C4-2B (cell line): ENCODE data around the gene CNTN5.

Source experiments
- H3K27ac ChIP-seq: fragments of 450-650 bp; 2 replicates; pipeline ENCODE4 v1.5.1; 2017
- ZFX ChIP-seq: fragments of 450-650 bp; IDR thresholded peaks from 2 replicates; pipeline ENCODE4 v1.6.1; 2017
- TF ChIP-seq, protein P1 (sequence below): fragments of 450-650 bp; conservative IDR thresholded peaks from 2 replicates; pipeline ENCODE4 v1.5.1; 2017; ENCODE audit warnings: mild to moderate bottlenecking

The CNTN5 gene

DNA sequence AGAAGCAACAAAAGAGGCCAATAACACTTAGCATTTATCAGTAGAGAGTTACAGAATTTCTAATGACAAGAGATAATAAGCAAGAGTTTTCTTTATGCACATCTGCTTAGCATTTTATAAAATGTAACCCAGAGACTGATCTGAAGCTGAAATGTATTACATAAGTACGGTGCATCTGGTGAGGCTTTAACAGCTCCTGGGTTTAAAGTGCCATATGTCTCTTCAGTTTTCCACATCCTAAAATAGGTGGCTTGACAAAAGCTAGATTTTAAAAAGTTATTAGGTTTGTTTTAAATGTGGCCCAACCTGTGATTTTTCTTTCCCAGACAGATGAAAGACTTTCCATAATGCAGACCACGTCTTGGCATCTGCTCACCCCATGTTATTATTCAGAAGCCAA, 1045.7 kb downstream of the CNTN5 start:
- TF ChIP-seq, protein P1, sequence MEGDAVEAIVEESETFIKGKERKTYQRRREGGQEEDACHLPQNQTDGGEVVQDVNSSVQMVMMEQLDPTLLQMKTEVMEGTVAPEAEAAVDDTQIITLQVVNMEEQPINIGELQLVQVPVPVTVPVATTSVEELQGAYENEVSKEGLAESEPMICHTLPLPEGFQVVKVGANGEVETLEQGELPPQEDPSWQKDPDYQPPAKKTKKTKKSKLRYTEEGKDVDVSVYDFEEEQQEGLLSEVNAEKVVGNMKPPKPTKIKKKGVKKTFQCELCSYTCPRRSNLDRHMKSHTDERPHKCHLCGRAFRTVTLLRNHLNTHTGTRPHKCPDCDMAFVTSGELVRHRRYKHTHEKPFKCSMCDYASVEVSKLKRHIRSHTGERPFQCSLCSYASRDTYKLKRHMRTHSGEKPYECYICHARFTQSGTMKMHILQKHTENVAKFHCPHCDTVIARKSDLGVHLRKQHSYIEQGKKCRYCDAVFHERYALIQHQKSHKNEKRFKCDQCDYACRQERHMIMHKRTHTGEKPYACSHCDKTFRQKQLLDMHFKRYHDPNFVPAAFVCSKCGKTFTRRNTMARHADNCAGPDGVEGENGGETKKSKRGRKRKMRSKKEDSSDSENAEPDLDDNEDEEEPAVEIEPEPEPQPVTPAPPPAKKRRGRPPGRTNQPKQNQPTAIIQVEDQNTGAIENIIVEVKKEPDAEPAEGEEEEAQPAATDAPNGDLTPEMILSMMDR = no peak
- TF ChIP-seq ZFX = no peak
- no peak overlapping the region for H3K27ac ChIP-seq

DNA sequence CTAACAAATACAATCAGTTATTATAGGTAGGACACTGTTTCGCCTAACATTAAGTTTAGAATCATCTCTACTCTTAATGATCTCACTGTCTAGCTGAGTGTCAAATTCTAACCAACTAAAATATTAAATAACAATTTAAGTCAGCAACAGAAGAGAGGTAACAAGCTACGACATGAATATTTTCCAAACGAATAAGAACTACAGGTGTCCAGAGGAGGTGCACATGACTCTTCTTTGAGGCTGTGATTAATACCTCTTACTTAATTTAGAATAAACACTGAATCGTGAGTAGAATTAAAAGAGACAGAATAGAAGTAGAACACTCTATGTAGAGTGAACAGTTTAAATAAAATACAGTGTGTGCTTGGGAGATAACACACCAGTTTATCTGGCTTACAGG, 1047.4 kb downstream of the CNTN5 start:
- no peak for TF ChIP-seq ZFX
- TF ChIP-seq, protein P1 = no peak

DNA sequence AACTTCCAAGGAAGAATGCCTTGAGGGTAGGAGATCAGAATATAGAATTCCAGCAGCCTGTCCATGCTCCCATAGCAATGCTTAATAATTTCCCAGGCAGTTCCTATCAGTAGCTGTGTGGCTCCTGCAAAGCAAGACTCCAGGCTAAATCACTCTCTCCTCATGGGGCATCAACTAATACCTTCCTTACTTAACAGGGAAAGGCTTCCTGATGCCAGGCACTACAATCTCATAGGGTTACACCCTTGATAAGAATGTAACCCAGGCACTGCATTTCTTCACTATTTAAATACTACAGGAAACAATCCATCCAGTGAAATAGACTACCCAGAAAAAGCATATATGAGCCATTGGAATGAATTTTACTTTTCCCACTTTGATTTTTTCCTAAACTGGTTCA, 1051.4 kb downstream of the CNTN5 start:
- TF ChIP-seq, protein P1 = no peak
- TF ChIP-seq ZFX = no peak
- H3K27ac ChIP-seq = no peak overlapping the region

More for the DNA sequence above, 1047.4 kb downstream of the CNTN5 start:
- H3K27ac ChIP-seq = no peak overlapping the region

DNA sequence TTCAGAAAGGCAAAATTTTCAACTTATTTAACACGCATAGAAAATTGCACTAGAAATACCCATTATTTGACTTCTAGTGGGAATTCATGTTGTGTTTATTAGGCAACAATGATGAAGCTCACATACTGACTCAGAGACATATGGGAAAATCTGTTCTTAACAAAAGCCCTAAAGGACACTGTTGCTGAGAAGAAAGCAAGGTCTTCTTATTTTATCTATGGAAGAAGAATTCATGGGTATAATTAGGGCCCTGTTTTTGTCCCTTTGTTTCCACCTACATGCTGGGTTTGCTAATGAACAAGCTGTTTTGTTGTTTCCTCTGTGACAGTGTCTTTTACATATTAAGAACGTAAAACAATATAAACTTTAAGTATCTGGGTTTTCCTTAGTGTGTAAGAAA, 1059.6 kb downstream of the CNTN5 start:
- TF ChIP-seq, protein P1 = no peak
- TF ChIP-seq ZFX = no peak
- H3K27ac ChIP-seq = no peak overlapping the region

DNA sequence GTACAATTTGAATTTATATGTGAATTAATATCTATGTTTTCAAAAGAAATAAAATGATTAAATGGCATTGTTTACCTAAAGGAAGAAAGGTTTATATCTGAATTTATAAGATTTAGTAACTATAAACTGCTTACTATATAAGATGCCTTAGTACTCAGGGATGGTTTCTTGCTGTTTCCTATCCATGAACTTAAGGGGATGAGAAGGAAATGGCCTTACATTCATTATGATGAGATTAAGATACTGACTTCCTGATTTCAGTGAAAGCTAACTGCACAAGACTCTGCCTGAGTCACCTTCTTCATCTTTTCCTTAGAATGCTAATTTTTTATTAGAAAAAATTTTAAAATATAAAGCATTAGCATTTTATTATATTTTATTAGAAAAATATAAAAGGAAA, 1060.1 kb downstream of the CNTN5 start:
- TF ChIP-seq ZFX = no peak
- TF ChIP-seq, protein P1 = no peak
- H3K27ac ChIP-seq = no peak overlapping the region

DNA sequence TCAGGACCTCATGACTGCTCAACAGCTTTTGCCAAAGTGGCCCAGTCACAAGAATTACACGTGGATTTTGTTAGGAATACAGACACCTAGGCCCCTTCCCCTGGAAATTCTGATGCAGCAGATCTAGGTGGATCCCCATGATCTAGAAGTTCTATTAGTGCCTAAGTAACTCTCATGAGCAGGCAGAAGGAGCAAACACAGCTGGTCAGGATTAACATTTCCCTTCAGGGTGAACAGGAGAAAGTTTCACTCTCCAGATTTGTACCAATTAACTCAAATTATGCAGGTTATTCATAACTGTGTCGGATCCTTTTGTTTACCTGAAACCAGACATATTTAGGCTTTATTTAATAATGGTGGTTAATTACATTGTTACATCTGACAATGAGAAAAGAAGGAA, 1072.9 kb downstream of the CNTN5 start:
- no peak overlapping the region for H3K27ac ChIP-seq
- TF ChIP-seq, protein P1 = no peak
- no peak for TF ChIP-seq ZFX

DNA sequence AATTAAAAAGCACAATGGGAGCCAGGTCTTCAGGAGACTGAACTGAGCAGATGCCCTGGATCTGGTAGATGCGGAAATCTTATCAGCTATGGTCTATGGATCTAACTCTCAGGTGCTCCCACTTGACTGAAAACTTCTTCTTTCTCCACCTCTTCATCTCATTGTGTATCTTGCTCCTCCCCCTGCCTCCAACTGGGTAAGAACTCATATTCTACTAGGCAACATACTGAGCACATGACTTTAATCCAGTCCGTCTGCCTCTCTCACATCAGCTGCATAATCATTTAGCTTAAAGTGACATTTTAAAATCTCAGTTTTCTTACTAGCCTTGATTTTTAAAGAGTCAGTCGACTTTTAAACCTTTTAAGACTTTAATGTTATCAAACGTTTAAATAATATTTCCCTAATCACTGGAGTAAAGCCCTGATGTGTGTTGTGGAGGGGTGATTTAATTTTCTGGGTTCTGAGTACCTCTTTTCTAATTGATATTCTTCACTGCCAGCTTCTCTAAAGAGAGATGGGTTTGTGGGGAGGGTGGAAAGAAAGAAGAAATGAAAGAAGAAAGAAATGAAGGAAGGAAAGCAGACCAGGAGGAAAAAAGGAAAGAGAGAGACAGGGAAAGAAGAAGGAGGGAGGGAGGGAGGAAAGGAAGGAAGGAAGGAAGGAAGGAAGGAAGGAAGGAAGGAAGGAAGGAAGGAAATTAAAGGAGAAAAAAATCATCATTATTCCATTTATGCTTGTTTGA, 1073.5 kb downstream of the CNTN5 start:
- no peak for TF ChIP-seq ZFX
- TF ChIP-seq, protein P1 = no peak
- H3K27ac ChIP-seq = no peak overlapping the region
